Measurements from ENCODE around the gene CCL20.

- TF ChIP-seq POLR2AphosphoS5 (IDR thresholded peaks at IDR 0.05; ENCODE audit: low read depth, low read length) (no peak), REST (IDR thresholded peaks at IDR 0.05; ENCODE audit: insufficient read depth in 1 of 2, low read depth in 2 of 2, low read length in 2 of 2) (no peak)
Observed at GRCh38 chr2:227772197-227772661, 41.4 kb upstream of the CCL20 start.

All from PFSK-1 (cell line).